Memory B cell (primary cell): Measurements from ENCODE around the gene CYP26C1.

Source experiments
- ATAC-seq: fragments of 150-1000 bp; cut with Tn5 transposase; 2 replicates; pipeline ENCODE4 v1.10.0; 2021; ENCODE audit warnings: low read depth, mild to moderate bottlenecking, moderate library complexity
- DNase-seq, 2 donors: peaks; one replicate each; pipeline ENCODE4 v3.0.0; 2022; ENCODE audit warnings: low spot score in 2 of 2
- H3K27ac Mint-ChIP-seq: one replicate; pipeline ENCODE4 v1.8.0; 2022; ENCODE audit warnings: mild to moderate bottlenecking, moderate library complexity, mixed read lengths
- H3K27me3 Mint-ChIP-seq: one replicate; pipeline ENCODE4 v1.8.0; 2022; ENCODE audit warnings: mixed read lengths
- H3K36me3 Mint-ChIP-seq: one replicate; pipeline ENCODE4 v1.8.0; 2022; ENCODE audit warnings: mild to moderate bottlenecking, mixed read lengths
- H3K4me1 Mint-ChIP-seq: one replicate; pipeline ENCODE4 v1.8.0; 2022; ENCODE audit warnings: mixed read lengths
- H3K4me3 Mint-ChIP-seq: one replicate; pipeline ENCODE4 v1.8.0; 2022; ENCODE audit warnings: mild to moderate bottlenecking, moderate library complexity, mixed read lengths
- H3K9me3 Mint-ChIP-seq: one replicate; pipeline ENCODE4 v1.8.0; 2022; ENCODE audit warnings: mixed read lengths

The CYP26C1 gene

DNA sequence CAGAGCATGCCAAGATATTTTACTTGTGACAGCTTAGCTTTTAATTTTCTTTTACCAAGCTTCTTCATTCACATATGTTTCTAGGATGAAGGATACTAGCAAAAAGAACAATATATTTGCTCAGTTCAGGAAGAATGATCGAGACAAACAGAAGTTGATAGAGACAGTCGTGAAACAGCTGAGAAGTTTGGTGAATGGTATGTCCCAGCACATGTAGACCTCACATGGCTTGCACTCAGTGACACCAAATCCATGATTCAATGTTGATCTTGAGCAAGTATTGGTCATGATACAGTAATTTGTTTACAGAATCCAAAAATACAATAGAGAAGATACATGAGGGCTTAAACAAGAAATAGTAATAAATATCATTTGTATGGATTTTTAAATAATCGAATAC, 2.5 kb upstream of the CYP26C1 start:
- Mint-ChIP-seq H3K27ac (no peak overlapping the region), H3K9me3 (no peaks in the 10 kb centered on the region), H3K4me1 (peaks cover 16% of the 10 kb centered on the region), H3K27me3 (peaks cover 7% of the 10 kb centered on the region), H3K36me3 (peaks cover 18% of the 10 kb centered on the region), H3K4me3 (no peak overlapping the region)
- DNase-seq (no peak), ATAC-seq (no peak)

DNA sequence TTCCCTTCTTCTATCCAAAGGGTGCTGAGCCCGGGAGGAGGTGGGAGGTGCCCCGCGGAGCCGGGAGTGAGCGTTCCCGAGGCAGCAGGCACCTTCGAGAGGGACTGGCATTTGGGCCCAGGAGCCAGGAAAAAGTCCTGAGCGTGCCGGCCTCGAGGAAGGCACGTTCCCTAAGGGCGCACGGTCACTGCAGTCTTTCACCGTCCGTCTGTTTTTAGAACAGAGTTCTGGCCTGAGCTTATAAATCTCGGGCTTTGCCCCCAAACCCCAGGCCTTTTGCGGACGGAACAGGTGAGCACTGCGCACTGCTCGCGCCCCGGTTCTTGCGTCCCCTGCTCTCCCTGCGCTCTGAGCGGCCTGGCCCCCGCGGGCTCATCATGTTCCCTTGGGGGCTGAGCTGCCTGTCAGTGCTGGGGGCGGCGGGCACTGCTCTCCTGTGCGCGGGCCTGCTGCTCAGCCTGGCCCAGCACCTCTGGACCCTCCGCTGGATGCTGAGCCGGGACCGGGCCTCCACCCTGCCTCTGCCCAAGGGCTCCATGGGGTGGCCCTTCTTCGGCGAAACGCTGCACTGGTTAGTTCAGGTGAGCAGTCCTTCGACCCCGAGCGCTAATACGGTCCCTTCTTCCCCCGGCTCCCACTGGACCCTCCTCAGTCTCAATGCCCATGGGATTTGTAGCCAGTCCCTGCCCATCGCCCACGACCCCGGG, 442 bp downstream of the CYP26C1 start:
- Mint-ChIP-seq H3K9me3 (no peaks in the 10 kb centered on the region), H3K36me3 (peaks cover 22% of the 10 kb centered on the region), H3K27me3 (peaks cover 17% of the 10 kb centered on the region), H3K4me3 (peak overlapping the region; percentile 82), H3K27ac (no peak overlapping the region), H3K4me1 (peaks cover 16% of the 10 kb centered on the region)
- DNase-seq (no peak), ATAC-seq (no peak)

DNA sequence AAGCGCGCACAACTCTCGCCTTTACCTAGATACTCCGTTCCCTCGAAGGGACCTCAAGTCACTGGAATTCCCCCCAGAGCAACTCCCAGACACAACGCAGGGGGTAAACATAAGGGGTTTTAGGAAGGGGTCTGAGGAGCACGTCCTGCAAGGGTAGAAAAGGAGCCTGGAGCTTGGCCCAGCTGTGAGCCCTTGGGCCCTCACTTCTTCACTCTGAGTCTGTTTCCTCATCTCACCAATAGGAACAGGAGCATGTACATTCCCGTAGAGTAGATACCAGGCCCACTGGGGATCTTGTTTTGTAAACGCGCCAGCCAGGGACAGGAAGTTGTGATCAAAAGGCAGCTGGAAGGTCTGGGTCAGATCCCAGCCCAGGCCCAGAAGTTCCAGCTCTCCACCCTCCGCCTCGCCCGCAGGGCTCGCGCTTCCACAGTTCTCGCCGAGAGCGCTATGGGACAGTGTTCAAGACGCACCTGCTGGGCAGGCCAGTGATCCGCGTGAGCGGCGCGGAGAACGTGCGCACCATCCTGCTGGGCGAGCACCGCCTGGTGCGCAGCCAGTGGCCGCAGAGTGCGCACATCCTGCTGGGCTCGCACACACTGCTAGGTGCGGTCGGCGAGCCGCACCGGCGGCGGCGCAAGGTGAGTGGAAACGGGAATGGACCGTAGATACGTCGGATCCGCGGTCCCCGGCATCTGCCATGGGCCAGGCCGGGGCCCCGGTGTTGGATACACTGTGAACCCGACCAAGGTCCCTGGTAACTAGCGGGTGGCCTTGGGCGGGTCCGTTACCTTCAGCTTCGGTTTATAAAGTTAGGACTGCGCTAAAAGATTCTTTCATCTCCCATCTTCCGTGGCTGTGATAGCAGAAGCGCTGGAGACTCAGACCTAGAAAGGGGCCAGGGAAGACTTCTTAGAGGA, 1.3 kb downstream of the CYP26C1 start:
- no peak for DNase-seq
- Mint-ChIP-seq H3K4me1 (peaks cover 16% of the 10 kb centered on the region), H3K27ac (no peak overlapping the region), H3K4me3 (peak overlapping the region; percentile 82), H3K27me3 (peaks cover 17% of the 10 kb centered on the region), H3K36me3 (peaks cover 22% of the 10 kb centered on the region), H3K9me3 (no peaks in the 10 kb centered on the region)
- ATAC-seq: peak; percentile 67

DNA sequence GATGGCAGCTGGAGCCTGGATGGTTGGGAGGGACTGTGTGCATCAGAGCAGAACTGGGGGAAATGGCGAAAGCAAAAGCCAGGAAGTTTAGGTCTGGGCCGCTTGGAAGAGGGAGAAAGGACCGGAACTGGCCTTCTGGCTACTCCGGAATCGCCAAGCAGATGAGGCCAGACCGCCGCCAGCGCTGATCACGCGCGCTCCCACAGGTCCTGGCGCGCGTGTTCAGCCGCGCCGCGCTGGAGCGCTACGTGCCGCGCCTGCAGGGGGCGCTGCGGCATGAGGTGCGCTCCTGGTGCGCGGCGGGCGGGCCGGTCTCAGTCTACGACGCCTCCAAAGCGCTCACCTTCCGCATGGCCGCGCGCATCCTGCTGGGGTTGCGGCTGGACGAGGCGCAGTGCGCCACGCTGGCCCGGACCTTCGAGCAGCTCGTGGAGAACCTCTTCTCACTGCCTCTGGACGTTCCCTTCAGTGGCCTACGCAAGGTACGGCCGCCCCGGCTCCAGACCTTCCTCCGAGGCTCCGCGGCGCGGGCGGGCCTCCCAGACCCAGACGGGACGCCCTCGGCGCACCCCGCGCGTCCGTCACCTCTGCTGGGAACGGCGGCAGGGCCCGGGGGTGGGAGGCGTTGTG, 2.0 kb downstream of the CYP26C1 start:
- ATAC-seq (peak; percentile 75), DNase-seq (no peak)
- Mint-ChIP-seq H3K4me1 (peaks cover 16% of the 10 kb centered on the region), H3K27me3 (peaks cover 21% of the 10 kb centered on the region), H3K9me3 (no peaks in the 10 kb centered on the region), H3K27ac (no peak overlapping the region), H3K4me3 (peak overlapping the region; percentile 82), H3K36me3 (peaks cover 17% of the 10 kb centered on the region)

DNA sequence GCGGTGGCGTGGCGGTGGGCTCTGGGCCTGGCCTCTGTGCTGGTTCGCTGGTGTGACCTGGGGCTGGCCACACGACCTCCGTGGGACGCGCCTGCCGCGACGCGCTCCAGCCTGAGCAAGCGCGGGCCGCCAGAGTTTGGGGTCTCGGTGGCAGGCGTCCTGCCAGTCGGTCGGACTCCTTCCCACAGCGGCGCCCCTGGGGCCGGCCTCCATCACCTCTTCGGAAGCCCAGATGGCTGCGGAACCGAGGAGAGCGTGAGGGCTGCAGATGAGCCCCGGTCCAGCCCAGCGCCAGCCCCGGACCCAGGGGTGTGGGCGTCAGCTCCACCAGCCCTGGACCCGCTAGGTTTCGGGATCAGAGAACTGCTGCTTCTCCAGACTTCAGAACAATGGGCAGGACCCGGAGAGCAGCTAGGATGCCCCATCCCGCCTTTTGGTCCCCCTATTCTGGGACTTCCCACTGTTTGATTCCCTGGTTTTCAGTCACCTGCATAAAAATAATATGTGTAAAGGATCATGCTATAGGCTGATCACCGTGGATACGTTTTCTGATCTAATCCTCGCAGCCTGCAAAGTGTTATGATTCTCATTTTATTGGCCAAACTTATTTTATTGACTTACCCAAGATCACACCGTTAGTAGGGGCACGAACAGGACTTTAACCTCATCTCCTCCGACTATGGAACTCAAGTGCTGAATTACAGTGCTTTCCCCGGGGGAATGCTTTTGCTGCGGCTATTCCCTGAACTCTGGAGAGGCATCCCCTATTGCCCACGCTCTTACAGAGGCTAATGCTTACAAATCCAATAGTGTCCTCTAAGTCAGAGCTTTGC, 2.8 kb downstream of the CYP26C1 start:
- DNase-seq (no peak), ATAC-seq (no peak)
- Mint-ChIP-seq H3K9me3 (no peaks in the 10 kb centered on the region), H3K4me1 (peaks cover 16% of the 10 kb centered on the region), H3K36me3 (peaks cover 13% of the 10 kb centered on the region), H3K4me3 (peak overlapping the region; percentile 11), H3K27ac (no peak overlapping the region), H3K27me3 (peaks cover 19% of the 10 kb centered on the region)

DNA sequence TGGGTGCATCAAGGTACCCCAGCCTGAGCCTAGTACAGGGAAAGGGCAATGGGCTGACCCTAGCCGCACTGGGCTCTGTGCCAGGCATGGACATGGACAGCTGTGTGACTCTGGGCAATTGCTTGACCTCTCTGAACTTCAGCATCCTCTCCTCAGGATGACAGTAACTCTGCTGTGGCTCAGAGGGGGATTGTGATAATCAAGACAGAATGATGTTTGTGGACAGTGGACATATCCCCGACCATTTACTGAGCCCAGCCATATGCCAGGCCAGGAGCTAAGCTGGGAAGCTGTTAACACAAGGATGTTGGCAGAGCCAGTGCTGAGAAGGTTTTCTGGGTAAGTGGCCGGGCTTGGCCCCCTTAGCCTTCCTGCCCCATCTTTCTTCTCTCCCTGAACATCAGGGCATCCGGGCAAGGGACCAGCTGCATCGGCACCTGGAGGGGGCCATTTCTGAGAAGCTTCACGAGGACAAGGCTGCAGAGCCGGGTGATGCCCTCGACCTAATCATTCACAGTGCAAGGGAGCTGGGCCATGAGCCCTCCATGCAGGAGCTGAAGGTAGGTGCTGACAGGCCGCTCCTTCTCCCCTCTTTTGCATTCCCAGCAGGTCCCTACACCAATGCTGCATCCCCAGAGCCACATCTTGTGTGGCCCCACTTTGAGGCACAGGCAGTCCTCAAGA, 3.5 kb downstream of the CYP26C1 start:
- peaks cover 20% of the 10 kb centered on the region for H3K4me1 Mint-ChIP-seq
- peaks cover 9% of the 10 kb centered on the region for H3K36me3 Mint-ChIP-seq
- peaks cover 24% of the 10 kb centered on the region for H3K27me3 Mint-ChIP-seq
- no peak overlapping the region for H3K27ac Mint-ChIP-seq
- no peaks in the 10 kb centered on the region for H3K9me3 Mint-ChIP-seq
- peak overlapping the region; percentile 11 for H3K4me3 Mint-ChIP-seq
- DNase-seq (no peak), ATAC-seq (no peak)

DNA sequence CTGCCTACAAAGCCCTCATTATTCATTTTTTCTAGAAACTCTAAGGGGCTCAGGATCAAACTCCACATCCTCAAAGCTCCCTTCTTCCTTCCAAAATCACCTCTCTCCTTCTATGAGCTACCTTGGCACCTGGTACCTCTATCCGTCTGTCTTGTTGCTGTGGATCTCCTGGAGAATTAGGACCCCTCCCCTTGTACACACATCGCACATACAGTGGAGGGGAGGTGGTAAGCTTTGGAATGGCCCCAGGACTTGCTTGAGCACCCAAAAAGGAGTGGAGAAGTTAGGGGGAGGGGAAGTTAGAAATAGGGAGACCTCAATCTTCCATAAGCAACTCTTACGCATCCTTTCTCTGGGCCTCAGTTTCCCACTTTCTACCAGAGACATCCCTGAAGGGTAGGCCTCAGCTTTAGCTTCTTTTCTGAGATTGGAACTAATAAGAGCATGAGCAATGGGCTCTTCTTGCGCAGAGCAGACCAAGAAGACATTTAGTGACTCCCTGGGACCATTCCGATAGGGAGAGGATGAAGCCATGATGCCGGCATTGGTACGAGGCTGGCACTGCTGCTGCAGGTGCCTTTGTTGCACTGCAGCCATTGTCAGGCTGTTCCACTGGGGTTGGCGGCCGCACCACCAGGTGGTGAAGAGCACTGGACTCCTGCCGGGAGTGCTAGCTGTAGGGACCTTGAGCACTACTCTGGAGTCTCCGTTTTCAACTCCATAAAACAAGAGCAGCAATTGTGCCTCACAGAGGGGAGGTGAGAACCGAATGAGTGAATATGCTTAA, 4.5 kb downstream of the CYP26C1 start:
- Mint-ChIP-seq H3K27me3 (peaks cover 23% of the 10 kb centered on the region), H3K9me3 (no peaks in the 10 kb centered on the region), H3K27ac (no peak overlapping the region), H3K4me1 (peaks cover 16% of the 10 kb centered on the region), H3K4me3 (no peak overlapping the region), H3K36me3 (peaks cover 4% of the 10 kb centered on the region)
- no peak for DNase-seq
- no peak for ATAC-seq

DNA sequence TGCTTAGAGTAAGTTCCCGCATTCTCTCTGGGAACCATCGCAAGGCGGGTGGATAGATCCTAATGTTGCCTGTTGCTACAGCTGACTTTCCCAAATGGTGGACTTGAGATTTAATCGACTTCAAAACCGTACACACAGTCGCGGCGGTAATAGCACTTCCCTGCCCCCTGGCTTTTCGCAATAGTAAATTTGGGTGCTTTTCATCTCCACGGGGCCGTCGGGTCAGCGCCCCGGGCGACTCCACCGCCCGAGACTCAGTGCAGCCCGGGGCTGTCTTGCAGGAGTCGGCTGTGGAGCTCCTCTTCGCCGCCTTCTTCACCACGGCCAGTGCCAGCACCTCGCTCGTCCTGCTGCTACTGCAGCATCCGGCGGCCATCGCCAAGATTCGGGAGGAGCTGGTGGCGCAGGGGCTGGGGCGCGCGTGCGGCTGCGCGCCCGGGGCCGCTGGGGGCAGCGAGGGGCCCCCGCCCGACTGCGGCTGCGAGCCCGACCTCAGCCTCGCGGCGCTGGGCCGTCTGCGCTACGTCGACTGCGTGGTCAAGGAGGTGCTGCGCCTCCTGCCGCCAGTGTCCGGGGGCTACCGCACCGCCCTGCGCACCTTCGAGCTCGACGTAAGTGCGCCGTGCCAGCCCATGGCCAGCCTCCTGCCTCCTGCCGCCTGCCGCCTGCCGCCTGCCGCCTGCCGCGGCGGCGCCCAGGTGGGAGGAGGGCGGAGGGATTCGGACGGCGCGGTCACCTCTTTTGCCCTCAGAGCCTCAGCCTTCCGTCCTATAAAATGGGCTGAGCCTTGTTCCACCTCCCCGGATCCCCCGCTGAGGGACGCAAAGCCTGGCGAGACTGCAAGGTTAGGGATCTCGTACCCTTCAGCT, 5.3 kb downstream of the CYP26C1 start:
- H3K27me3 Mint-ChIP-seq: peaks cover 31% of the 10 kb centered on the region
- ATAC-seq (no peak), DNase-seq (no peak)
- H3K36me3 Mint-ChIP-seq: peaks cover 4% of the 10 kb centered on the region
- no peaks in the 10 kb centered on the region for H3K9me3 Mint-ChIP-seq
- H3K27ac Mint-ChIP-seq: no peak overlapping the region
- H3K4me1 Mint-ChIP-seq: peaks cover 16% of the 10 kb centered on the region
- no peak overlapping the region for H3K4me3 Mint-ChIP-seq

DNA sequence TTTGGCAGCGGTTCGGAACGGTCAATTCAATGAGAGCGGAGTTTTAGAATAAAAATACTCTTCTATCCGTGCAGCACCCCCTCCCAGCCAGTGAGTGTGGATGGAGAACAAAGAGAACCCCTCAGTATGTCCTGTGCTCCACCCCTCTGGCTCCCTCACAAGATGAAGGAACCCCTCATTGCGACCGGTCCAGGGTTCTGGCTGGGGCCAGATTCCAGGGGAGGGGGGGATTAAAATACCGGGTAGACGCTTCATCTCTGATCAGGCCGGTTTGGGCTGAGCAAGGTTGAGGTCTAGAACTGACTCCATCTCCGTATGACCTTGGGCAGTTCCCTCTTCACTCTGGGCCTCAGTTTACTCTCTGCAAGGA, 5.9 kb downstream of the CYP26C1 start:
- peaks cover 17% of the 10 kb centered on the region for H3K4me1 Mint-ChIP-seq
- DNase-seq: no peak
- H3K4me3 Mint-ChIP-seq: no peak overlapping the region
- ATAC-seq: no peak
- H3K36me3 Mint-ChIP-seq: peaks cover 4% of the 10 kb centered on the region
- no peak overlapping the region for H3K27ac Mint-ChIP-seq
- peaks cover 33% of the 10 kb centered on the region for H3K27me3 Mint-ChIP-seq
- H3K9me3 Mint-ChIP-seq: no peaks in the 10 kb centered on the region

DNA sequence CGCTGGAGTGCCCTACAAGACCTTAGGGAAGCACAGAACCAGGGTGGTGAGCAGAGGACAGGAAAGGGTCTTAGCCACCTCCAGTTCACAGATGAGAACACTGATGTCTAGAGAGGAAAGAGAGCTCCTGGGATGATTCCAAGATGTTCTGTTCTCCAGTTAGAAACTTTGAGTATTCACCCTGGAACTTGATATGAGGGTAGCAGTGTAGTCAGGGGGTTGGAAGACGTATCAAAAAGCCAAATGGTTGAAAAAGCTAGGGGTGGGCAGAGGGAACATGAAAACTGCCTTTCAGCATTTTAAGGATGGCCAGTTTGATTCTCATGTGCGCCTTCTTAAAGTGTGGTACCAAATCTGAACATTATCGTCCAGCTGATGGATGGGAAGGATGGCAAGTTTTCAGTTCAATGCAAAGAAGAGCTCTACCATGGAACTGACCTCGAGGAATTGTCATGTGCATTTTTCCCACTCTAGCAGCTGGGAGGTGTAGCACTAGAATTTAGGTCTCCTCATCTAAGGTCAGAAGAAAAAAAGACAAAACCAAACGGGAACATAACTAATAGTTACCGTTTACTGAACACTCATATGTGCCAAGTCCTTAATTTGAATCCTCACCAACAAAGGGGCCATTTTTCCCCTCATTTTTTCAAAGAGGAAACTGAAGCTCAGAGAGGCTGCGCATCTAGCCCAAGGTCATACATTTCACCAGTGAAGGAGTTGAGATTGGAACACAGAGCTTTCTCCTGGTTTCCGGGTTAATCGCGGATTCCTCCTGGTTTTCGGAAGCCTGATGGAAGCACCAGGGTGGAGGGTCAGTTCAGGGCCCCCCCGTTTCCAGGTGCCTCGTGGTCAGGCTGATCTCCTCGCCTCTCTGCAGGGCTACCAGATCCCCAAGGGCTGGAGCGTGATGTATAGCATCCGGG, 7.1 kb downstream of the CYP26C1 start:
- Mint-ChIP-seq H3K4me1 (peaks cover 12% of the 10 kb centered on the region), H3K4me3 (no peak overlapping the region), H3K27ac (no peak overlapping the region), H3K27me3 (peaks cover 36% of the 10 kb centered on the region), H3K9me3 (no peaks in the 10 kb centered on the region), H3K36me3 (peaks cover 4% of the 10 kb centered on the region)
- DNase-seq: no peak
- ATAC-seq: no peak
